Transverse colon (tissue), 4 donors: ENCODE measurements around the gene PSMD3. TPM values are rescaled to one million over a fixed set of nuclear protein-coding genes. Genes with fewer than 3 reads are reported as not detected.
"Not testable (repeated sequence)": the region's sequence is repeated elsewhere in the genome, so short reads cannot be mapped to it uniquely, and the experiment has no call there.

Experiments used
- DNase-seq: peaks from one replicate; pipeline ENCODE4 v3.0.0-alpha.2; 2019
- H3K27ac ChIP-seq, 4 donors: fragments of 200-600 bp; sonication (generic); 2 replicates each; pipeline ENCODE4 v1.5.1; 2016 to 2018; ENCODE audit warnings: inconsistent platforms in 4 of 4
- H3K27me3 ChIP-seq: fragments of 200-600 bp; sonication (generic); 2 replicates; pipeline ENCODE4 v1.5.1; 2017; ENCODE audit warnings: inconsistent platforms
- H3K36me3 ChIP-seq, 4 donors: fragments of 200-600 bp; sonication (generic); 2 replicates each; pipeline ENCODE4 v1.5.1; 2017 to 2019; ENCODE audit warnings: inconsistent platforms in 4 of 4
- H3K4me1 ChIP-seq, 4 donors: fragments of 200-600 bp; sonication (generic); 2 replicates each; pipeline ENCODE4 v1.5.1; 2017 to 2020; ENCODE audit warnings: inconsistent platforms in 4 of 4
- H3K4me3 ChIP-seq, 4 donors: fragments of 200-600 bp; sonication (generic); 1 replicate in 1 of 4; 2 replicates in 3 of 4; pipeline versions ENCODE4 v1.5.1 to v1.6.1; 2017 to 2019; ENCODE audit warnings: inconsistent platforms in 4 of 4
- H3K9me3 ChIP-seq, 2 donors: fragments of 200-600 bp; sonication (generic); 2 replicates each; pipeline ENCODE4 v1.5.1; 2017 to 2019; ENCODE audit warnings: inconsistent platforms in 2 of 2
- EP300 ChIP-seq: sonication (generic); formaldehyde crosslinking; IDR thresholded peaks from one replicate; pipeline ENCODE4 v1.6.1; 2017; ENCODE audit warnings: antibody characterized with exemption, low read depth
- POLR2A ChIP-seq: fragments of 450-650 bp; IDR thresholded peaks from one replicate; pipeline ENCODE4 v1.6.1; 2016; ENCODE audit warnings: antibody characterized with exemption, mild to moderate bottlenecking, moderate library complexity
- POLR2AphosphoS5 ChIP-seq, 3 donors: sonication (generic); formaldehyde crosslinking; IDR thresholded peaks; one replicate each; pipeline ENCODE4 v1.6.1; 2016; ENCODE audit warnings: antibody characterized with exemption in 3 of 3
- WGBS, 2 donors: methylation state at CpG; one replicate each; pipeline ENCODE4 v1.1.5; 2018; ENCODE audit warnings: low coverage in 1 of 2; 5-methylcytosine and 5-hydroxymethylcytosine counted together
- in situ Hi-C, 4 donors: fragments of 200-750 bp; cut with MboI; loops; one replicate each; pipeline versions ENCODE4 v1.15.0 to v1.15.1; 2017; ENCODE audit warnings: low sequenced_read_pairs in 3 of 4, low pct_ligation_motif_present in 1 of 4, low pct_unique_long_range_greater_than_20kb in 1 of 4
- intact Hi-C: fragments of 100-400 bp; cut with DNase I; formaldehyde crosslinking; loops from one replicate; pipeline ENCODE4 v1.15.1; 2023; ENCODE audit warnings: low total_unique reads
- total RNA-seq, 4 donors: library from RNA; depleted of rRNA; stranded (reverse); fragments of >200 nt; gene quantifications; one replicate each; pipeline ENCODE4 v1.1.0, GENCODE V29; 2016
- TF ChIP-seq, protein P1 (sequence below), 5 experiments: fragments of 200-600 bp in 3 of 5; fragments of 450-650 bp in 2 of 5; sonication (generic) in 3 of 5; IDR thresholded peaks; 1 replicate in 2 of 5; 2 replicates in 3 of 5; pipeline ENCODE4 v1.5.1; 2016 to 2017; ENCODE audit warnings: antibody characterized with exemption in 5 of 5, inconsistent platforms in 3 of 5, mild to moderate bottlenecking in 2 of 5, moderate library complexity in 1 of 5

The PSMD3 gene
- total RNA-seq, 4 donors from 2014 or later, result 80.7 to 117 (median 112) TPM

DNA sequence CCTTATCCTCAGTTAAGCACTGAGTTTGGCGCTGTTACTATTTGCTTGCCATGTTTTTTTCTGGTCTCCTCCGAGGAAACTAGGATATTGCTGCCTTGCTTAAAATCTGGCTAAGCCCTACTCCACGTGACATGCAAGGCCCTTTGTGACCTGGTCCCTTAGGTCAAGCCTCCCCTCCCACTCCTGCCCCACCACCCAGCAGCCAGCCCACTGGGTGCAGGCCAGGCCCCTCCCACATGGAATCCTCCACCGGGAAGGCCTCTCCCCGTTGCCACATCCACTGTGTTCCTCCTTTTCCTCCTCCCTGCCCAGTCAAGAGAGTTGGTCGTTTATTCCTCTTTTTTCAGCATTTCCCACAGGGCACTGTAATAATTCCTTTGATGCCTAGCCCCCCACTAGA, 16.2 kb downstream of the PSMD3 start:
- Histone ChIP-seq H3K27ac (no peak overlapping the region), H3K4me1 (peaks cover 0 to 4% (median 0%) of the 10 kb centered on the region in 4 donors), H3K36me3 (peaks cover 0 to 50% (median 23%) of the 10 kb centered on the region in 4 donors), H3K4me3 (no peak overlapping the region), H3K9me3 (no peaks in the 10 kb centered on the region), H3K27me3 (no peaks in the 10 kb centered on the region)
- TF ChIP-seq POLR2AphosphoS5 (IDR thresholded peaks at IDR 0.05), result no peak
- TF ChIP-seq, protein P1, sequence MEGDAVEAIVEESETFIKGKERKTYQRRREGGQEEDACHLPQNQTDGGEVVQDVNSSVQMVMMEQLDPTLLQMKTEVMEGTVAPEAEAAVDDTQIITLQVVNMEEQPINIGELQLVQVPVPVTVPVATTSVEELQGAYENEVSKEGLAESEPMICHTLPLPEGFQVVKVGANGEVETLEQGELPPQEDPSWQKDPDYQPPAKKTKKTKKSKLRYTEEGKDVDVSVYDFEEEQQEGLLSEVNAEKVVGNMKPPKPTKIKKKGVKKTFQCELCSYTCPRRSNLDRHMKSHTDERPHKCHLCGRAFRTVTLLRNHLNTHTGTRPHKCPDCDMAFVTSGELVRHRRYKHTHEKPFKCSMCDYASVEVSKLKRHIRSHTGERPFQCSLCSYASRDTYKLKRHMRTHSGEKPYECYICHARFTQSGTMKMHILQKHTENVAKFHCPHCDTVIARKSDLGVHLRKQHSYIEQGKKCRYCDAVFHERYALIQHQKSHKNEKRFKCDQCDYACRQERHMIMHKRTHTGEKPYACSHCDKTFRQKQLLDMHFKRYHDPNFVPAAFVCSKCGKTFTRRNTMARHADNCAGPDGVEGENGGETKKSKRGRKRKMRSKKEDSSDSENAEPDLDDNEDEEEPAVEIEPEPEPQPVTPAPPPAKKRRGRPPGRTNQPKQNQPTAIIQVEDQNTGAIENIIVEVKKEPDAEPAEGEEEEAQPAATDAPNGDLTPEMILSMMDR (IDR thresholded peaks at IDR 0.05), result no peak
- no peak for TF ChIP-seq EP300
- no peak for TF ChIP-seq POLR2A
- intact Hi-C loops (no loop called here), in situ Hi-C loops (no loop called here)
- DNase-seq, result no peak
- 60 to 63% methylated on average over 1 to 6 of the region's 6 CpGs for WGBS, 2 donors

DNA sequence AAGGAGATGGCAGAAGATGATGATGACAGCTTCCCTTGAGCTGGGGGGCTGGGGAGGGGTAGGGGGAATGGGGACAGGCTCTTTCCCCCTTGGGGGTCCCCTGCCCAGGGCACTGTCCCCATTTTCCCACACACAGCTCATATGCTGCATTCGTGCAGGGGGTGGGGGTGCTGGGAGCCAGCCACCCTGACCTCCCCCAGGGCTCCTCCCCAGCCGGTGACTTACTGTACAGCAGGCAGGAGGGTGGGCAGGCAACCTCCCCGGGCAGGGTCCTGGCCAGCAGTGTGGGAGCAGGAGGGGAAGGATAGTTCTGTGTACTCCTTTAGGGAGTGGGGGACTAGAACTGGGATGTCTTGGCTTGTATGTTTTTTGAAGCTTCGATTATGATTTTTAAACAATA, 16.9 kb downstream of the PSMD3 start:
- intact Hi-C loops, result no loop called here

DNA sequence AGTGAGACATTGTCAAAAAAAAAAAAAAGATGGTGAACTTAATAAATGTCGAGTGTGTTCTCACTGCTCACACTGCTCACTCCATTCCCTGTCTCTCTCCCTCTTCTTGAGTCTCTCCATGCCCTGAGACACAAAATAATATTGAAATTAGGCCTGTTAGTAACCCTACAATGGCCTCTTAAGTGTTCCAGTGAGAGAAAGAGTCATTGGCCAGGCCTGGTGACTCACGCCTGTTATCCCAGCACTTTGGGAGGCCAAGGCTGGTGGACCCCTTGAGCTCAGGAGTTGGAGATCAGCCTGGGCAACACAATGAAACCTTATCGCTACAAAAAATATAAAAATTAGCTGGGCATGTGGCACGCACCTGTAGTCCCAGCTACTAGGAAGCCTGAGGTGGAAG, 18.5 kb downstream of the PSMD3 start:
- Histone ChIP-seq H3K4me3 (no peak overlapping the region), H3K27ac (no peak overlapping the region), H3K9me3 (no peaks in the 10 kb centered on the region), H3K36me3 (peaks cover 0 to 28% (median 12%) of the 10 kb centered on the region in 4 donors), H3K27me3 (no peaks in the 10 kb centered on the region), H3K4me1 (peaks cover 0 to 4% (median 0%) of the 10 kb centered on the region in 4 donors)
- 83% methylated on average over 4 of the region's 4 CpGs; no CpG with 5 or more reads in 1 of the 2 donors for WGBS, 2 donors
- in situ Hi-C loops (no loop called here), intact Hi-C loops (no loop called here)
- TF ChIP-seq, protein P1 (IDR thresholded peaks at IDR 0.05), result no peak
- TF ChIP-seq POLR2A (no peak), EP300 (no peak), POLR2AphosphoS5 (IDR thresholded peaks at IDR 0.05) (no peak)
- DNase-seq, result no peak

More for the DNA sequence above, 16.9 kb downstream of the PSMD3 start:
- no peak for DNase-seq
- TF ChIP-seq EP300 (no peak), POLR2AphosphoS5 (IDR thresholded peaks at IDR 0.05) (no peak), POLR2A (no peak)
- TF ChIP-seq, protein P1 (IDR thresholded peaks at IDR 0.05), result no peak
- H3K27me3 ChIP-seq, result no peaks in the 10 kb centered on the region
- no peak overlapping the region for H3K27ac ChIP-seq
- H3K9me3 ChIP-seq, result no peaks in the 10 kb centered on the region
- peaks cover 0 to 43% (median 19%) of the 10 kb centered on the region in 4 donors for H3K36me3 ChIP-seq
- peaks cover 0 to 4% (median 0%) of the 10 kb centered on the region in 4 donors for H3K4me1 ChIP-seq
- H3K4me3 ChIP-seq, result no peak overlapping the region
- in situ Hi-C loops, result no loop called here
- WGBS, 2 donors, result 88 to 90% methylated on average over 2 to 4 of the region's 4 CpGs

DNA sequence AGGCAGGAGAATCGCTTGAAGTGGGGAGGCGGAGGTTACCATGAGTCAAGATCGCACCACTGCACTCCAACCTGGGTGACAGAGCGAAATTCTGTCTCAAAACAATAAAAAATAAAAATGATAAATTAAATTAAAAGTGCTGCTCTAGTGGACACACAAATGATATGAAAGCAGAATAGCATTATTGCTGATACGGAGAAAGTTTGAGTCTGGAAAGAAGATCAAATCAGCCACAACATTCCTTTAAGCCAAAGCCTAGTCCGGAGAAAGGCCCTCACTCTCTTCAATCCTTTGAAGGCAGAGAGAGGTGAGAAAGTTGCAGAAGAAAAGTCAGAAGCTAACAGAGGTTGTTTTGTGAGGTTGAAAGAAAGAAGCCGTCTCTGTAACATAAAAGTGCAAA, 19.6 kb downstream of the PSMD3 start:
- DNase-seq, result no peak
- in situ Hi-C loops, result loop anchor here in 1 of 4 donors (25.0 kb wide), 1 partner anchor 287 kb away; the partner anchor contains the start of gene CDC6
- 89 to 98% methylated on average over 7 of the region's 7 CpGs for WGBS, 2 donors

DNA sequence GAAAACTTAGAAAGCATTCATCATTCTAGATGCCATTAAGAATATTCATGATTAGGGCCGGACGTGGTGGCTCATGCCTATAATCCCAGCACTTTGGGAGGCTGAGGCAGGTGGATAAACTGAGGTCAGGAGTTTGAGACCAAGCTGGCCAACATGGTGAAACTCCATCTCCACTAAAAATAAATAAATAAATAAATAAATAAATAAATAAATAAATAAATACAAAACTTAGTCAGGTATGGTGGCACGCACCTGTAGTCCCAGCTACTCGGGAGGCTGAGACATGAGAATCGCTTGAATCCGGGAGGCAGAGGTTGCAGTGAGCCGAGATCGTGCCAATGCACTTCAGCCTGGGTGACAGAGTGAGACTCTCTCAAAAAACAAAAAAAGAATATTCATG, 20.7 kb downstream of the PSMD3 start:
- intact Hi-C loops, H3K4me3 ChIP-seq, H3K27me3 ChIP-seq, DNase-seq, H3K9me3 ChIP-seq, H3K4me1 ChIP-seq, H3K27ac ChIP-seq: not testable (repeated sequence)
- H3K36me3 ChIP-seq, result peaks cover 0 to 14% (median 4%) of the 10 kb centered on the region in 4 donors
- in situ Hi-C loops, result loop anchor here in 1 of 4 donors (25.0 kb wide), 1 partner anchor 286 kb away; the partner anchor contains the start of gene CDC6
- WGBS, 2 donors, result 96% methylated on average over 8 of the region's 8 CpGs; no CpG with 5 or more reads in 1 of the 2 donors

More for the DNA sequence above, 19.6 kb downstream of the PSMD3 start:
- H3K27me3 ChIP-seq, result no peaks in the 10 kb centered on the region
- H3K4me1 ChIP-seq, result peaks cover 0 to 2% (median 0%) of the 10 kb centered on the region in 4 donors
- H3K4me3 ChIP-seq, result no peak overlapping the region
- H3K27ac ChIP-seq, result no peak overlapping the region
- H3K36me3 ChIP-seq, result peaks cover 0 to 19% (median 6%) of the 10 kb centered on the region in 4 donors
- H3K9me3 ChIP-seq, result no peaks in the 10 kb centered on the region
- TF ChIP-seq EP300 (no peak), POLR2A (no peak), POLR2AphosphoS5 (IDR thresholded peaks at IDR 0.05) (no peak)
- TF ChIP-seq, protein P1 (IDR thresholded peaks at IDR 0.05), result no peak
- intact Hi-C loops, result no loop called here
